ENCODE results near the gene HOXD9. TPM values are rescaled to one million over a fixed set of nuclear protein-coding genes. Genes with fewer than 3 reads are reported as not detected.

HOXD9 gene
- total RNA-seq, 1 donor from 2014 or later = not detected

DNA sequence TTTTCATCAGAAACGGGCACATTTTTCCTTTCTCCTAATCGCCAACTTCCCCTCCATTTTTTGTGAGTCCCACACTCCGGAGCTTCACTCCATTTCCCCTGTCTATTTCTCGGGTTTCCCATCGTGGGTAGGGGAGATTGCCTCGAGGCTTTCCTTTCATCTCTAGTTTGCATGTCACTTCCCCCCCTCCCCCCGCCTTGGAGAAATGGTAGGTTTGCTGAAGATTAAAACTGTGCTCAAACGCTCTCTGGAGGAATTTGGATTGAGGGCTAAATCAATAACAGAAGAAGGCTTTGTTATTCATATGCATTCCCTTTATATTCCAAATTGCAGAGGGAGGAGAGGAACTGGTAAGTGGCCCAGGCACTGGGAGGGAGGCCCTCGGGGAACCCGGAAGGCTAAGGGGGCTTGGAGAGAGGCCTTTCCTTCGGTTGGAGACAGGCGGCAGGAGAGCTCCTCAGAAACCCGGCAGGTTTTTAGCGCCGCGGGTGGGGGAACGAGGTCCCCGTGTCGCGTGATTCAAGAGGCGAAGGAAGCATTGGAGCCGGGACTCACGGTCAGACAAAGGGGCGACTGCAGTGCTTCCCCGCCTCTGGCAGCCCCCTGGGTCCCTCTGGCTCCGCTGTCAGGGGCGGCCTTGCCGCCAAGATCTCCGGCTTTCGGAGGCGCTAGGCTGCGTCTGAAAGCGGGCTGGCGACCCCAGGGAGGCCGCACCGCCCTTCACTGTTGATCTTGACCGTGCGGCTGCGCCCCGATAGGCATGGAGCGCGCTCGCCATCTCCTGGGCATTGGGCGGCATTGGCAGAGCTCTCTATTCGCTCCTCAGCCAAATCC is 25.3 kb upstream of the HOXD9 start:
- Mint-ChIP-seq H3K36me3 (ENCODE audit: unreplicated experiment) (no peaks in the 10 kb centered on the region), H3K27ac (ENCODE audit: unreplicated experiment) (no peak overlapping the region), H3K4me3 (ENCODE audit: unreplicated experiment) (peak overlapping the region; percentile 74), H3K9me3 (ENCODE audit: unreplicated experiment) (no peaks in the 10 kb centered on the region), H3K27me3 (ENCODE audit: unreplicated experiment) (peaks cover 87% of the 10 kb centered on the region), H3K4me1 (ENCODE audit: unreplicated experiment) (peaks cover 30% of the 10 kb centered on the region)
- peak; percentile 90 for DNase-seq (ENCODE audit: extremely low spot score, unreplicated experiment)
- TF ChIP-seq, protein P1, sequence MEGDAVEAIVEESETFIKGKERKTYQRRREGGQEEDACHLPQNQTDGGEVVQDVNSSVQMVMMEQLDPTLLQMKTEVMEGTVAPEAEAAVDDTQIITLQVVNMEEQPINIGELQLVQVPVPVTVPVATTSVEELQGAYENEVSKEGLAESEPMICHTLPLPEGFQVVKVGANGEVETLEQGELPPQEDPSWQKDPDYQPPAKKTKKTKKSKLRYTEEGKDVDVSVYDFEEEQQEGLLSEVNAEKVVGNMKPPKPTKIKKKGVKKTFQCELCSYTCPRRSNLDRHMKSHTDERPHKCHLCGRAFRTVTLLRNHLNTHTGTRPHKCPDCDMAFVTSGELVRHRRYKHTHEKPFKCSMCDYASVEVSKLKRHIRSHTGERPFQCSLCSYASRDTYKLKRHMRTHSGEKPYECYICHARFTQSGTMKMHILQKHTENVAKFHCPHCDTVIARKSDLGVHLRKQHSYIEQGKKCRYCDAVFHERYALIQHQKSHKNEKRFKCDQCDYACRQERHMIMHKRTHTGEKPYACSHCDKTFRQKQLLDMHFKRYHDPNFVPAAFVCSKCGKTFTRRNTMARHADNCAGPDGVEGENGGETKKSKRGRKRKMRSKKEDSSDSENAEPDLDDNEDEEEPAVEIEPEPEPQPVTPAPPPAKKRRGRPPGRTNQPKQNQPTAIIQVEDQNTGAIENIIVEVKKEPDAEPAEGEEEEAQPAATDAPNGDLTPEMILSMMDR (IDR thresholded peaks at IDR 0.05) = peak; percentile 97

DNA sequence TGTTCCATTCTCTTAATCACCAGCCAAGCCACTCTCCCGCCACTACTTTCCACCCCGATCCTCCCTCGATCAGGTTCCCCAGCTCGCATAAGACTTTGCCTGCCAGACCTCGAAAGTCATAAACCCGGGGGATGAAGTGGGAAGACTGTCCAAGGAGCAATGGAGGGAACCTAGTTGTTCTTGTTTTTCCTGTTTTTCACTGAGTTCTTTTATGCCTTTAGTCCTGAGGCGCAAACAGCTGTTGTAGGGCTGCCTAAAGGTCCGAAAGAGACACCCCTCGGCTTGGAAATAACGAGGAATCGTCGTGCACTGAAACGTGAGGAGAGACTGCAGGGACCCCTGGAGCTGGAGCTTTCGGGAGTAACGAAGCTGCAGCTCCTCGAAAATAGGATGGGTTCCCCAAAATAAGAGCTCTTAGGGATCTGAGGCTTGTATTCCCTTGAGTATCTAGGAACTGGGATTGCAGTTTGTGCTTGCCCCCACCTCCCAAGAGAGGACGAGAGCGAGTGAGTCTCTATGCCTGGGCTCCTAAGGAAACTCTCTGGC is 24.6 kb upstream of the HOXD9 start:
- H3K4me1 Mint-ChIP-seq (ENCODE audit: unreplicated experiment) = peaks cover 30% of the 10 kb centered on the region
- no peak for DNase-seq (ENCODE audit: extremely low spot score, unreplicated experiment)
- H3K27me3 Mint-ChIP-seq (ENCODE audit: unreplicated experiment) = peaks cover 93% of the 10 kb centered on the region
- H3K36me3 Mint-ChIP-seq (ENCODE audit: unreplicated experiment) = no peaks in the 10 kb centered on the region
- H3K4me3 Mint-ChIP-seq (ENCODE audit: unreplicated experiment) = peak overlapping the region; percentile 74
- no peaks in the 10 kb centered on the region for H3K9me3 Mint-ChIP-seq (ENCODE audit: unreplicated experiment)
- TF ChIP-seq, protein P1 (IDR thresholded peaks at IDR 0.05) = no peak
- no peak overlapping the region for H3K27ac Mint-ChIP-seq (ENCODE audit: unreplicated experiment)

DNA sequence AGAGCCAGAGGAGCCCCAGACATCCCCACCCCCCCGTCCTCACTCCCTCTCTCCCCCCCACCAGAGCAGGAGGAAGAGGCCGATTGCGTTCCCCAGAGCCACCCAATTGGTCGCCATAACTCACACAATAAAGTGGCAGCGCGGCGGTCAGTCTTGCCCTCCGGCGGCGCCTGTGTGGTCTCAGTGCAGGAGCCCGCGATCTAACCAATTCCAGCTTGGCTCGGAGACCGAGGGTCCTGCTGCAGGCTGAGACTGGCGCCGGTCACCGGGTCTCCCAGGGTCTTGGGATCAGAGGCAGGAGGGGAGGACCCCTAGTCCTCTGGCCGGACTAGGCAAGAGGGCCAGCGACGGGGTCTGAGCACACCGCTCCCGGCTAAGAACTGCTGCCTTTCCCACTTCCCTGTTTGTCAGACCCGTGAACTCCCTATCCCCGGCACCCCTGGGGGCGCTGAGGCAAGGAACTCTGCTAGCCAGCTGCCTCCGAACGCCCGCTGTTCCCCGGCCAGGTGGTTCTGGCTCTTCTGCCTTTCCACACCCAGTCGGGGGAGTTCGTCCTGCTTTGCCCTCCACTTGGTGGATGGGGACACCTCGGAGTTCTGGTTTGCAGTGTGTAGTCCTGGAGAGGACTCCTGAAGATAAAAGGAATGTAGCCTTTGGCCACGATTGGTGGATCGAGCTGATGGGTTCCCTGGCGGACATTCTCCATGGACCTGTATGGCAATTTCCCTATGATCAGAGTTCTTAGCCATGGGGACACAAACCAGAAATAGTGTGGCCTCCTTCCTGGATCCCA is 24.0 kb upstream of the HOXD9 start:
- DNase-seq (ENCODE audit: extremely low spot score, unreplicated experiment) = peak; percentile 81
- Mint-ChIP-seq H3K4me3 (ENCODE audit: unreplicated experiment) (no peak overlapping the region), H3K27me3 (ENCODE audit: unreplicated experiment) (peaks cover 94% of the 10 kb centered on the region), H3K4me1 (ENCODE audit: unreplicated experiment) (peaks cover 24% of the 10 kb centered on the region), H3K27ac (ENCODE audit: unreplicated experiment) (no peak overlapping the region), H3K36me3 (ENCODE audit: unreplicated experiment) (no peaks in the 10 kb centered on the region), H3K9me3 (ENCODE audit: unreplicated experiment) (no peaks in the 10 kb centered on the region)
- TF ChIP-seq, protein P1 (IDR thresholded peaks at IDR 0.05) = no peak

DNA sequence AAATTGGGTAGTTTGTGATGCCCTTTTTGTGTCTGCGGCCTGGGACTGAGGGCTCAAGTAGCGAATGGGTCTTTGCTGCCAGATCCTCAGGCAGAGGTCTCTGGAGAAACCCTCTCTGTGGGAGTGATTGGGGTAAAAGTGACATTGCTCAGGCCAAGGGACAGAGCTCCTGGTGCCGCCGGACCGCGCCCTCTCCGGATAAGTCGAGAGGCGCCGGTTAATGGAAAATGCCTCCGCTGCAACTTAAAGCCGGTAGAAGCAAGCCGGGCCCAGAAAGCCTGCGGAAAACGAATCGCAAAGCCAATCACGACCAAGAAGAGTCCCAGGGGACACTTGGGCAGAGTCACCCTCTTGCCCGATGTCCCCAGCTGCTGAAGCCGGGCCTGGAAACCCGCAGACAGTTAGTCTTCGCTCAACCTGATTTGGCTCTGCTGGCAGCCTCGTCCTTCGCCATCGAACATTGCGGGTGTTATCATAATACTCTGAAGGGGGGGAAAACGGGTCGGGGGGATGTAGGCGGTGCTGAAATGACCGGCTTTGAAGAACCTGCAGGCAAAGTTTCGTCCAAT is 23.3 kb upstream of the HOXD9 start:
- no peak overlapping the region for H3K27ac Mint-ChIP-seq (ENCODE audit: unreplicated experiment)
- H3K4me3 Mint-ChIP-seq (ENCODE audit: unreplicated experiment) = no peak overlapping the region
- H3K4me1 Mint-ChIP-seq (ENCODE audit: unreplicated experiment) = peaks cover 21% of the 10 kb centered on the region
- H3K36me3 Mint-ChIP-seq (ENCODE audit: unreplicated experiment) = no peaks in the 10 kb centered on the region
- TF ChIP-seq, protein P1 (IDR thresholded peaks at IDR 0.05) = no peak
- DNase-seq (ENCODE audit: extremely low spot score, unreplicated experiment) = no peak
- H3K9me3 Mint-ChIP-seq (ENCODE audit: unreplicated experiment) = no peaks in the 10 kb centered on the region
- H3K27me3 Mint-ChIP-seq (ENCODE audit: unreplicated experiment) = peaks cover 94% of the 10 kb centered on the region
